Left ventricle myocardium inferior (tissue), 1 donor: ENCODE data around the gene DFFB. TPM values are rescaled to one million over a fixed set of nuclear protein-coding genes. Genes with fewer than 3 reads are reported as not detected.

ENCODE experiments used
- DNase-seq: peaks from one replicate; pipeline ENCODE4 v3.0.0-alpha.2; 2020
- H3K27ac ChIP-seq: fragments of 200-600 bp; replicated peaks from 2 replicates; pipeline ENCODE4 v1.8.0; 2021
- H3K27me3 ChIP-seq: fragments of 200-600 bp; 2 replicates; pipeline ENCODE4 v1.8.0; 2021; ENCODE audit warnings: low read depth
- H3K36me3 ChIP-seq: fragments of 200-600 bp; 2 replicates; pipeline ENCODE4 v1.8.0; 2021
- H3K4me1 ChIP-seq: fragments of 200-600 bp; 2 replicates; pipeline ENCODE4 v1.8.0; 2021
- H3K4me3 ChIP-seq: fragments of 200-600 bp; 2 replicates; pipeline ENCODE4 v1.8.0; 2021; ENCODE audit warnings: mild to moderate bottlenecking, moderate library complexity
- H3K9me3 ChIP-seq: fragments of 200-600 bp; replicated peaks from 2 replicates; pipeline ENCODE4 v1.8.0; 2021
- intact Hi-C: fragments of 100-400 bp; cut with micrococcal nuclease; formaldehyde crosslinking; loops from one replicate; pipeline ENCODE4 v1.11.0; 2022
- total RNA-seq: library from RNA; stranded (reverse); fragmentation: NEBNext Ultra II Directional; extraction: Animal tissue kit (Norgen Biotek cat#: 25700); gene quantifications from one replicate; pipeline ENCODE4 v1.2.1, GENCODE V29; 2021
- TF ChIP-seq, protein P1 (sequence below): fragments of 200-600 bp; IDR thresholded peaks from 2 replicates; pipeline ENCODE4 v1.8.0; 2021; ENCODE audit warnings: antibody characterized with exemption, mild to moderate bottlenecking, borderline replicate concordance
- donor health status: DM: no; HTN: yes; CAD: no; lungs with severe emphysema.

DFFB gene
- total RNA-seq, 1 donor from 2014 or later: 3.3 TPM

DNA sequence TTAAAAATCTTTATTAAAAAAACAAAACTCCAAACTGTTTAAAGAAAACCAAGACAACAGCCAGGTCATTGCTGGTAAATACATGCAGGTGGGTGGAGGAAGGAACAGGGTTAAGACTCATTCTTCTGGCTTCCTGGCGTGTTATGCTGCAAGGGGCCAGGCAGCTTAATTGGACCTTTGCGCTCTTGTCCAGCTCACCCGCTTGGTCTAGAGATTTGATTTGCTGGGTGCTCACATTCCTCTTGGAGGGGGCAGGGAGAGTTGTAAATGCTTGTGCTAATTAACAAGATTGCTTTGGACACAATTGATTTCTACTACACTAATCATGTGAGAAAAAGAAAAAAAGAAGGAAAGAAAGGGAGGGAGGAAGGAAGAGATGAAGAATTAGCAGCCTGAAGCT, 10.7 kb upstream of the DFFB start:
- intact Hi-C loops: no loop called here
- H3K36me3 ChIP-seq: peaks cover 77% of the 10 kb centered on the region
- no peak overlapping the region for H3K27ac ChIP-seq
- H3K27me3 ChIP-seq: no peaks in the 10 kb centered on the region
- H3K9me3 ChIP-seq: no peaks in the 10 kb centered on the region
- no peak overlapping the region for H3K4me3 ChIP-seq
- no peaks in the 10 kb centered on the region for H3K4me1 ChIP-seq
- TF ChIP-seq, protein P1, sequence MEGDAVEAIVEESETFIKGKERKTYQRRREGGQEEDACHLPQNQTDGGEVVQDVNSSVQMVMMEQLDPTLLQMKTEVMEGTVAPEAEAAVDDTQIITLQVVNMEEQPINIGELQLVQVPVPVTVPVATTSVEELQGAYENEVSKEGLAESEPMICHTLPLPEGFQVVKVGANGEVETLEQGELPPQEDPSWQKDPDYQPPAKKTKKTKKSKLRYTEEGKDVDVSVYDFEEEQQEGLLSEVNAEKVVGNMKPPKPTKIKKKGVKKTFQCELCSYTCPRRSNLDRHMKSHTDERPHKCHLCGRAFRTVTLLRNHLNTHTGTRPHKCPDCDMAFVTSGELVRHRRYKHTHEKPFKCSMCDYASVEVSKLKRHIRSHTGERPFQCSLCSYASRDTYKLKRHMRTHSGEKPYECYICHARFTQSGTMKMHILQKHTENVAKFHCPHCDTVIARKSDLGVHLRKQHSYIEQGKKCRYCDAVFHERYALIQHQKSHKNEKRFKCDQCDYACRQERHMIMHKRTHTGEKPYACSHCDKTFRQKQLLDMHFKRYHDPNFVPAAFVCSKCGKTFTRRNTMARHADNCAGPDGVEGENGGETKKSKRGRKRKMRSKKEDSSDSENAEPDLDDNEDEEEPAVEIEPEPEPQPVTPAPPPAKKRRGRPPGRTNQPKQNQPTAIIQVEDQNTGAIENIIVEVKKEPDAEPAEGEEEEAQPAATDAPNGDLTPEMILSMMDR: no peak
- DNase-seq: no peak

DNA sequence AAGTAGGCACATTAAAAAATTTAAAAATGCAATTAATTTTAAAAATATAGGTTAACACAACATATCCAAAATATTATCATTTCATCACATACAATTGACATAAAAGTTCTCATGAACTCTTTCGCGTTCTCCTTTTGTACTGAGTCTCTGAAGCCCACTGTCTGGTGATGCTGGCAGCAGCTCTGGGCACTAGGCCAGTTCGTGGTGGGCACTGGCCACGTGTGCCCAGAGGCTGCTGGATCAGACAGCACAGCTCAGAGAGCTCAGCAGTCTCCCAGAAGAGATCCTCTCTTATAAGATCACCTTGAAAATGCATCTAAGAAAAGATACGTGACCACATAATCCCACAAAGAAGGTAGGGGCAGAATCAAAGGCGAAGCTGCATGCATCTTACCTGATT, 10.2 kb upstream of the DFFB start:
- TF ChIP-seq, protein P1: no peak
- DNase-seq: no peak
- Histone ChIP-seq H3K9me3 (no peaks in the 10 kb centered on the region), H3K4me3 (no peak overlapping the region), H3K4me1 (no peaks in the 10 kb centered on the region), H3K27me3 (no peaks in the 10 kb centered on the region), H3K36me3 (peaks cover 78% of the 10 kb centered on the region), H3K27ac (no peak overlapping the region)
- intact Hi-C loops: no loop called here

DNA sequence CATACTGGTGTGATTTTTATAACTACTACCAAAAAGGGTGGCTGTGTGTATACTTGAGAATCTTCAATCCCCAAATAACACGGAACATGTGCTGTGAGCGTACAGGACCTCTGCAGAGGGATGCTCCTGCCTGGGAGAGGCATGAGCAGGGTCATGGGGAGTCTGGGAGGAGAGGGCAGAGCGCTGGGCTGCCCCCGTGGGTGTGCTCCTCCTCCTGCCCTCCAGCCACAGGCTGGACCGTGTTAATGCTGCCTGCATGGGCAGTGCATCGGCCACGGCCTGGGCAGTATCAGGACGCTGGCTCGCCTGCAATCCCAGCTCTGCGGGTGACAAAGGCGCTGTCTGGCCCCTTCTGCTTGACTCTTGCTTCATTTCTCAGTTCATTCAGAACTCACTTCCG, 6.4 kb upstream of the DFFB start:
- TF ChIP-seq, protein P1: no peak
- peaks cover 54% of the 10 kb centered on the region for H3K36me3 ChIP-seq

DNA sequence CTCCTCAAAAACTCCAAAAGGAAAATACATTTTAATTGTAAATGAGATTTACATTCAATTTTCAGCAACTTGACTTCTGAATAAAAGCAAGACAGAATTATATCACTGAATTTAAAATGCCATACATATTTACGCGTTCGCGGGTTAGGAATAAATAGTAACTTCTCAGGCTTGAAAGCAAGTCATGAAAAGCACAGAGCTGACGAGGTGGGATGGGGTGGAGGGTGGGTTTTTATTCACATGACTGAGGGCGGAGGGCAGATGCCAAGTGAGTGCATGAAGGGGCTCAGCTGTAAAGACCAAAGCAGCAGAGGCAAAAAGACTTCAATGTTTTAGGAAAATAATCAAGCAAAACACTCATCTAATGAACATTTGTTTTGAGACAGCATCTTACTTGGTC, 6.0 kb upstream of the DFFB start:
- Histone ChIP-seq H3K27me3 (no peaks in the 10 kb centered on the region), H3K4me1 (peaks cover 18% of the 10 kb centered on the region), H3K4me3 (no peak overlapping the region), H3K27ac (no peak overlapping the region), H3K36me3 (peaks cover 54% of the 10 kb centered on the region), H3K9me3 (no peaks in the 10 kb centered on the region)
- TF ChIP-seq, protein P1: no peak
- intact Hi-C loops: no loop called here
- no peak for DNase-seq

More for the DNA sequence above, 6.4 kb upstream of the DFFB start:
- H3K4me1 ChIP-seq: peaks cover 14% of the 10 kb centered on the region
- intact Hi-C loops: no loop called here
- H3K27ac ChIP-seq: no peak overlapping the region
- no peak overlapping the region for H3K4me3 ChIP-seq
- DNase-seq: no peak
- H3K9me3 ChIP-seq: no peaks in the 10 kb centered on the region
- H3K27me3 ChIP-seq: no peaks in the 10 kb centered on the region

DNA sequence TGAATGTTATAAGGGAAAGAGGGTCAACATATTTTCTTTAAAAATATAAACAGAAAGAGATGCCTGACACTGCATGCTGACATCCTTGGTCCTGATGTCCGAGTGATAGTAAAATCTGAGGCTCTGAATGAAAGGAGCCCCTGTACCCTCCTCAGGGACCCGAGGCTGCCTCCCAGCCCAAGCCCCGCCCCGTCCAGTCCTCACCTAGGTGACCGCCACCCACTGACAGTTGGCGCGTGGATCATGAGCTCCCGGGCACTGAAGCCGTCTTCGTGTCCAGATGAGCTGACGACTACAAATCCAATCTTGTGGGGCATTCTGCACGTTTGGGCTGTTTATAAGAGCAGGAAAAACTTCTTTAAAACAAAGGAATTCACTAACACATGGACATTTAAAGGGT, 5.2 kb upstream of the DFFB start:
- H3K27ac ChIP-seq: no peak overlapping the region
- peaks cover 26% of the 10 kb centered on the region for H3K4me1 ChIP-seq
- TF ChIP-seq, protein P1: no peak
- H3K4me3 ChIP-seq: no peak overlapping the region
- H3K9me3 ChIP-seq: no peaks in the 10 kb centered on the region
- H3K36me3 ChIP-seq: peaks cover 47% of the 10 kb centered on the region
- no peak for DNase-seq
- intact Hi-C loops: no loop called here
- no peaks in the 10 kb centered on the region for H3K27me3 ChIP-seq
